ENCODE measurements around the gene ENAM.

Gene ENAM, protein sequence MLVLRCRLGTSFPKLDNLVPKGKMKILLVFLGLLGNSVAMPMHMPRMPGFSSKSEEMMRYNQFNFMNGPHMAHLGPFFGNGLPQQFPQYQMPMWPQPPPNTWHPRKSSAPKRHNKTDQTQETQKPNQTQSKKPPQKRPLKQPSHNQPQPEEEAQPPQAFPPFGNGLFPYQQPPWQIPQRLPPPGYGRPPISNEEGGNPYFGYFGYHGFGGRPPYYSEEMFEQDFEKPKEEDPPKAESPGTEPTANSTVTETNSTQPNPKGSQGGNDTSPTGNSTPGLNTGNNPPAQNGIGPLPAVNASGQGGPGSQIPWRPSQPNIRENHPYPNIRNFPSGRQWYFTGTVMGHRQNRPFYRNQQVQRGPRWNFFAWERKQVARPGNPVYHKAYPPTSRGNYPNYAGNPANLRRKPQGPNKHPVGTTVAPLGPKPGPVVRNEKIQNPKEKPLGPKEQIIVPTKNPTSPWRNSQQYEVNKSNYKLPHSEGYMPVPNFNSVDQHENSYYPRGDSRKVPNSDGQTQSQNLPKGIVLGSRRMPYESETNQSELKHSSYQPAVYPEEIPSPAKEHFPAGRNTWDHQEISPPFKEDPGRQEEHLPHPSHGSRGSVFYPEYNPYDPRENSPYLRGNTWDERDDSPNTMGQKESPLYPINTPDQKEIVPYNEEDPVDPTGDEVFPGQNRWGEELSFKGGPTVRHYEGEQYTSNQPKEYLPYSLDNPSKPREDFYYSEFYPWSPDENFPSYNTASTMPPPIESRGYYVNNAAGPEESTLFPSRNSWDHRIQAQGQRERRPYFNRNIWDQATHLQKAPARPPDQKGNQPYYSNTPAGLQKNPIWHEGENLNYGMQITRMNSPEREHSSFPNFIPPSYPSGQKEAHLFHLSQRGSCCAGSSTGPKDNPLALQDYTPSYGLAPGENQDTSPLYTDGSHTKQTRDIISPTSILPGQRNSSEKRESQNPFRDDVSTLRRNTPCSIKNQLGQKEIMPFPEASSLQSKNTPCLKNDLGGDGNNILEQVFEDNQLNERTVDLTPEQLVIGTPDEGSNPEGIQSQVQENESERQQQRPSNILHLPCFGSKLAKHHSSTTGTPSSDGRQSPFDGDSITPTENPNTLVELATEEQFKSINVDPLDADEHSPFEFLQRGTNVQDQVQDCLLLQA

DNA sequence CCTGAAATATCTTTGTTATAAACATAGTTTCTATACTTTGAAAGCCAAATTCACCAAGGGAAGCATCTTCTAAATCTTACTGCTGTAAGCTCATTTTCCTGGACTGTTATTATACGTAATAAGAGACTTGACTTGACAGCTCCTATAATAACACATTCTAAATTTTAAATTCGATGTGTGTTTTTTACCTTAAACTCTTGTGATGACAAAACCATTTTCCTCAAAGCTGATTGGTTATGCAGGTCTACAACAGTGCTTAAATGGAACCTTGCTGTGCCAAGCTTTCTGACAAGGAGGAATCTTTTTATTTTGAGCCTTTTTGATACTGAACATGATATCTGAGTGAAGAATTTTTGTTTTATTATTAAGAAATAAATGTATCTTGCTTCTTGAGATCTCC is at the start of gene ENAM:
Gene ENAM (plus strand): TSS at position 301 of the 400 bp plus-strand sequence. CDS start 757 bp downstream, outside the sequence.
- DNase-seq: no peak

DNA sequence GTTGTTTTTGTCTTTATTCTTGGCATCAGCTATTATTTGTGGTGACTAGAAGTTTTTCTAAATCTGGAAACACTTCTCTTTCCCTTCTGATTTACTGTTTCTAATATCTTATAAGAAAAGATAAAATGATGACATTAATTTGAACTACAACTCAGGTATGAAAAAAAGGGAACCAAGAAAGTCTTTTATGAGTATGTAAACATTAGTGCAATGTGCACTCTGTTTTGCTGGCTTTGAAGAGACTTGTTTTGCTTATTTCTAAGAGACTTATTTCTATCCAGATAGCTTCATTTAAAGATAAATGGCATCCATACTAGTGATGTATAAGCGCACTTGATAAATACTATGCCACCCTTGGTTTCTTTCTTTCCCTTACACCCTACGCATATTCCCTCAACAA is 46.6 kb upstream of the ENAM start:
- no peak for DNase-seq

DNA sequence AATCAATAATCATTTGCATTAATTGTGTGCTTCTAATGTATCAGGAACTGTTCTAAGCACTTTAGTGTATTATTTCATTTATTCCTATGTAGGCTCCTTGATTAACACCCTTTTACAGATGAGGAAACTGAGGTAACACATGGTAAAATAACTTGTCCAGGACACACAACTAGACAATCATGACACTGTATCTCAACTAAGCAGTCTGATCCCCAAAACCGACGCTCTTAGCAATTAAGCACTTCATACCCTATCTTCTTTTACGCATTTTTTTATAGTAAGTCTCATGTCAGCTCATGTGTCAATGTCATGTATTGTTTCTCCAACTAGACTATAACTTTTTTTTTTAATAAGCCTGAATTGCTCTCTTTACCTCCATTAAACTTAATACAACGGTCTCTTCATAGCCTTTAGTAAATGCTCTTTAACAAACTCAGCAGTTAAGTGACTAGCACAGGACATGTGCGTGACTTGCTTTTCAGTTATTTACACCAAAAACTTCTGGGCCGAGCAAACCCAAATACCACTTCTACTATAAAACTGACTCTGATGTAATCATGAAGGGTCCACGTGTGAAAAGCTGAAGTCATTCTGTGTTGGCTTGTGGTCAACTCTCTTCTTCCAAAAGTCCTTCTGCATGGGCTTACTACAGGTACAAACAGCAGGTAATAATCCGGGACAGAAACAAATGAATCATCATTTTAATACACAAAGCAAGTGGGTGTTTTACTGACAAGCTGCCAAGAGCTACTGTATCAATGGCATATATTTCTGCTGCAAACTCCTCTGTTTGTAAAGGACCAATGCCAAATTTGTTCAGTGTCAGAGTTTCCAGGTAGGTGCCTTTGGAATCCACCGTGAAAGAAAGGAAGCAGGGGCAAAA is 44.4 kb upstream of the ENAM start:
- DNase-seq: no peak

DNA sequence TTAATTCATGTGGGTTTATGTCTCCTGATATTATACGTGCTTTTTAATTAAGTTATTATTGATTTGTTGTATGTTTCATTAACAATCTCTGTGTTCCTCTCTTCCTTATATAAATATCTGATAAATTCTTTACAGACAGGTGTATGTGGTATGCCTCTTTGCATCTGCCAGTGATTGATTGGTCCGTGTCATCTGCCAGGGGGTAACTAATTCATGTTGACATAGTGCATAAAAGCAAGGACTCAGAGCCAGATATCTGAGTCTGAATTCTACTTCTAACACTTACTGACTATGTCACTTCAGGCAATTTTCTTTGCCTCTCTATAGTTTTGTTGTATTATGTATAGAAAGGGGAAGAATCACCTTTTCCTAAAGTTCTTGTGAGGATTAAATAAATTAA is 41.7 kb upstream of the ENAM start:
- no peak for DNase-seq

DNA sequence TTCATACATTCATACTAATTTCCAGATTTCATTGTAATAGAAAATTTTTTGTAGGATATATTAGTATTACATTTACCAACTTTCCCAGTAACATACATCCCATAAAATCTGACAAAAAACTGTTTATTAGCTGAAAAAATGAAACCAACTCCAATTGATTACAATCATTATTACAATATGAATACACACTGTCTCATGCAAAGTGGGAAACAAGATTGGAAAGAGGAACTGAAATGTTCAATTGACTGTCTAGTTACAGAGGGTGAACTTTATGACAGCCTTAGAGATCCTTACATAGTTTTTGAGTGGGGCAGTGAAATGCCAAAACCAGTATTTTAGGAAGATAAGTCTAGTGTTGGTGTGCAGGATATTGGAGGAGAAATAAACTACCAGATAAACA is 38.8 kb upstream of the ENAM start:
- no peak for DNase-seq

DNA sequence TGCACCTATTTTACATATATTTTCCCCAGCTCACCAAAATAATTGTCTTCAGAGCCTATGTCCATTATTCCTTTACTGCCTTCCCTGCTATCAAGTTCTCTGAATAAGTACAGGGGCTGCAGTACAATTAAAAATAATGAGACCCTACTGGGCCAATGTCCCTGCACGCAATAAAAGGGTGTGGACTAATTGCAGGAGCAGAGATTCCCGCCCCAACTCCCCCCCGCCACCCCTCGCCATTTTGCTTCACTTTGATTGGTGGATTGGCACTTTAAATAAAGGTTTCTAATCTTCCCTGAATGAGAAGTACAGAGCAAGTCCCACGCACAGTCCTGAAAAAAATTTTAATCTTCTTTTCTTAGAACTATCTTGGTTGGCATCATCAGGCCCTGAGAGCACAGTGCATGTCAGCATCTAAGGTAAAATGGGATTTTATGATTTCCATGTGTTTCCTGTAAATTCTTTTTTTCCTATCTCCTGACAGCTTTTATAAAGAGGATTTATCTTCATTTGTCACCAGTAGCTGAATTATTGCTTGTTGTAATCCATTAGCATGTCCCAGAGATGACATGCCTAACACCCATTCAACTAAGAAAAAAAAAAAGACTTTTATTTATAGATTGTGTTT is 36.5 kb upstream of the ENAM start, which contains the start of gene AMBN:
Gene AMBN (plus strand): TSS at position 302 of the 628 bp plus-strand sequence. CDS start 103 bp downstream, at position 405.
- DNase-seq: no peak

DNA sequence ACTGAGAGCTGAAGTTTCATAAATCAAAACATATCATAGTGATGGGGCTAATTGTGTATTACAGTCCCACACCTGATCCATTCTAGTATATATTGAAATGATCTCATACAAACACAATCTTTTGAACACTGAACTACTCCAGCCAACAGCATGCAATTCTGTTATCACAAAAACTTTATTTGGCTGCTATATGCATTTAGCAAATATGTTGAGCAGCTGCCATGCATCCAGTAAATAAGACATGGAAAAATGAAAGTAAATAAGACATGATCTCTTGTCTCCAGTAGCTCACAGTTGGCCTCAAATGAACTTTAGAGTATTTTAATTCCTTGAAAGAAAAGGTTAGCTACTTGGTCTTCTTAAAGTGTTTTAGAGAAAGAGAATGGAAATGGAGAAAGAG is 34.3 kb upstream of the ENAM start:
- no peak for DNase-seq

DNA sequence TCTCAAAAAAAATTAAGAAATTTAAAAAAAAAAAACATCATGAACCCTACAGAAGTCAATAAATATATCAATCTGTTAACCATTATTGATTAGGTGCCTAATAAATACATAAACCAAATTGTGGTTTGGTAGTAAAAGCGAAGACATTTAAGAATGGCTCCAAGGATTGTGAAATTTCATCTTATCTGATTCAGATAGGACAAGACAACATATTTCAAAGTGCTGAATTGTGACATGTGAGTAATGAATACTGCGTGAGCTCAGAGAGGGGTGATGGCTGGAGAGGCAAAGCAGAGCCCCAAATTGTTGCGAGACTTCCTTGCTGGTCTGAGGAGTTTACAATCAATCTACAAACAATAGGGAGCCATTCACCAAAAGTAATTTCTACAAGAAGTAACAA is 28.2 kb upstream of the ENAM start:
- no peak for DNase-seq

DNA sequence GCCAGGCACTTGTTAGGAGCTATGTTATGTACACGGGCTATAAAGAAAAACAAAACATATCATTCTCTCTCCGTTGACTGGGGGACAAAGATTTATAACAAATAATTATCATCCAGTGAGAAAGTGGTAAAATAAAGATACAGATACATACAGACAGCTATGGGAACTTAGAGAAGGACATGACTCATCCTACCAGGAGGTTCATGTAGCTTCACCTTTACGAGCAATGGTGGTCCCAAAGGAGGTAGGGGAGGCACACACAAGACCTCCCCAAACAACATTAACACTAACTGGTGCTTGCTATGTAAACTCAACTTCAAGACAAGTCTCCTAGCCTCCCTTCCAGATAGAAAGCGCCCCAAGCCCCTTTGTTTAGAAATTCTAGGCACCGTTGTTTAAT is 27.6 kb upstream of the ENAM start:
- DNase-seq: no peak

DNA sequence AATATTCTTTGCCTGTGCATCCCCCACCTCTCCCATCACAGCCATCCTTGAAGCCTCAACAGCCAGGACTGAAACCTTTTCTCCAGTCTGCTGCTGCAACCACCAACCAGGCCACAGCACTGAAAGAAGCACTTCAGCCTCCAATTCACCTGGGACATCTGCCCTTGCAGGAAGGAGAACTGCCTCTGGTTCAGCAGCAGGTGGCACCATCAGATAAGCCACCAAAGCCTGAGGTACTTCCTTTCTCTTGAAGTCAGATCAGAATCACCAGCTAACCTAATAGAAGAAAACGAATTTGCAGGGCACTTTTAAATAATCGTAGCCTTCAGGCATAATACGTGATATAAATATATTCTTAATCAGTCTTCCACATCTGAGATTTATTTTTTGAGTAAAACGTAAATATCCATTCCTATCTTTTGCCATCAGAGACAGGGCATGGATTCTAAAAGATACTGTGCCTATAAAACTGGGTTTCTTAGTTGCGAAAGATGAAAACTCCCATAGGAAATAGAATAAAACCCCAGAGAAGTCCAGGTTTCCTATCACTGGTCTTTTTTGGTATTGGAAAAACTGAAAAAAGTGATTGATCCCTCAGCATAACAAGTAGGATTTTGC is 27.0 kb upstream of the ENAM start:
- DNase-seq: peak in 1 of 2 experiments; percentile 32

DNA sequence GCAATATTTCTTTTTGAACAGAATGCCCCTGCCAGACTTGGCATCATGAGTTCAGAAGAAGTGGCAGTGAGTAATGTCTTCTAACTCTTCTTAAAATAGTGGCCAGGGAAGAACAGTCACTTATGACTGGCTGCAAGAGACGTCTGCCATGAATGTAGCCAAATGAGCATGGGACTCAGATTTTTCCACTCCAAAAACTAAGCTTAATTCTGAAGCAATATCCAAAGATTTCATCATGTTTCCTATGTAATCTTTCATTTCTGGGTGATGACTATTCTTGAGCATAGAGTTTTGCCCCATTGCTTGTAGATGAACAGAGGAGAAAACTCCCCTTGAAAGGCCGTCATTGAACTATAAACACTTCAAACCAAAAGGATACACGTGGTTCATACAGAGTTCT is 24.7 kb upstream of the ENAM start:
- no peak for DNase-seq

DNA sequence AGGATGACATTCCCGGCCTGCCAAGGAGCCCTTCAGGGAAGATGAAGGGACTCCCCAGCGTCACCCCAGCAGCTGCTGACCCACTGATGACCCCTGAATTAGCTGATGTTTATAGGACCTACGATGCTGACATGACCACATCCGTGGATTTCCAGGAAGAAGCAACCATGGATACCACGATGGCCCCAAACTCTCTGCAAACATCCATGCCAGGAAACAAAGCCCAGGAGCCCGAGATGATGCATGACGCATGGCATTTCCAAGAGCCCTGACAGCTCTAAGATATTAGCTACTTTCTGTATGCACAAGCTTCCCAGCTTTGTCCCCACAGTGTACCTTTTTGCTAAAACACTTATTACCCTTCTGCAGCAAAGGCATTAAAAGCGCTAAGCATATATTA is 22.1 kb upstream of the ENAM start:
- DNase-seq: no peak

DNA sequence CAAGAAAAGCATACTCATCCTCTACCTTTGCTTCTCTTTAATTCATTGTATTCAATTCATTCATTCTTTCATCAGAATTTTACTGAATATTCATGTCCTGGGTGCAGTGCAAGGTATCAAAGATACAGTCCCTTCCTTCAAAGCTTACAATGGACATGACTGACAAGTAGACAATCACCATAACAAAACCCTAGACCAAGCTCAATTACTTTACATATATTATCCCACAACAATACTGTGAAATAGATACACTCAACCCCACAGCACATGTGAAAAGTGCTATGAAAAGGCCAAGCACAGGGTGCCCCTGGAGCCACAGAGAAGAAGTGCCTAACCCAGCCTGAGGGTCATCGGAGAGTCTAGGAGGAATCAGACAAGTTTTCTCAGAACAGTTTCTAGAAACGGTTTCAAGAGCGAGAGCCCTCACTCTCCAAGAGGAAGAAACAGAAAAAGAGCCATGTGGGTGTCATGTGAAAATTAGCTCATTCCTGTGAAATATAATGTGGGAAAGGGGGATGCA is 21.1 kb upstream of the ENAM start:
- no peak for DNase-seq

DNA sequence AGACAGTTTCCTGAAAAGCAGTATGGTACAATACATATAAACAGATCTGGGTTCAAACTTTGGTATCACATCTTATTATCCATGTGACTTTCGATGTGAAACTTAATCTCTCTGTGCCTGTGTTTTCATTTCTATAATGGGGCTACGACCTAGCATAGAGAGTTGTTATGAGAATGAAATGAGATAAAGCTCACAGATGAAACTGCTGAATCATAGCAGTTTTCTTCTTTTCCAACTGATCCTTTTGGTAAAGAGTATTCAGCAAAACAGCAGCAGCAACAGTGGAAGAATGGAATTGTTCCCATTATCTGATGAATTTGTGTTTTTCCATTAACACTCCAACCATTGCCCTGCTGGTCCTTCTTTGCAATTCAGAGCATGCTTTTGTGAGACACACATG is 20.2 kb upstream of the ENAM start:
- DNase-seq: no peak

DNA sequence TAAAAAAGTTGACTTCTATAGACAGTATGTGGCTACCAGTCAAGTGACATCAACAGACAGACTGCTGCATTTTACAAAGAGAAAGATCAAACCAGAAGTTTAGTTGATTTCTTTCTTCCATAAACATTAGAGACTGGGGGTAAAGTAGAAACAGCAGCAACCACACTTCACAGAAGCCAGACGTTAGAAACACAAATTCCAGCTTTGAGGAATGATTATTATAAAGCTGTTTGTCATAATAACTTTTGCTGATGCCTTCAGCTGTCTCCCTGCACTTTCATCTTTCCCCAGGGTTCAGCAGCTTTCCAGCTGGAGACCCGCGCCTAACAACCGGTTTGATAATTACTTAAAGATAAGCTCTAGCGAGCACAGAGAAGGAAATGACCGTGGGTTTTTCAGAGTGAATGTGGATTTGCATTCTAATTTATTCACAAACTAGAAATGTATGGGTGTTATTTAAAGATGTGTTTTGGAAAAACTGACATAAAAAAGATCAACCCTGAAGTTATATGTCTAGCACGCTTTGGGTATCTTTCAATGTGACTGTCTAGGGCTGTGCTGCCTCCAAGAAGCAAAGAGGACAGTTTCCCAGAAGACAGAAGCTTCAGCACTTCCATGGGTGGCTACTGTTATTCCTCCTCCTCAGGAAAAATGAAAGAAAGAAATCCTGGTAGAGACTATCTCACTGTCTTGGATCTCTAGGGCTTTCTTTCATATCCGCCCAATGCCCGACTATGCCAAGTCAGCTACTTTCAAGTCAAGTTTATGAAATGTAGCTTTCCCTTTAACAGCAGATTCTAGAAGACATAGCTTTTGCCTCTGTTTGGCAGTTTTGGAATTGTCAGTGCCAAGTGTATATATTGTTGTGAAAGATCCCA is 15.0 kb upstream of the ENAM start:
- no peak for DNase-seq

DNA sequence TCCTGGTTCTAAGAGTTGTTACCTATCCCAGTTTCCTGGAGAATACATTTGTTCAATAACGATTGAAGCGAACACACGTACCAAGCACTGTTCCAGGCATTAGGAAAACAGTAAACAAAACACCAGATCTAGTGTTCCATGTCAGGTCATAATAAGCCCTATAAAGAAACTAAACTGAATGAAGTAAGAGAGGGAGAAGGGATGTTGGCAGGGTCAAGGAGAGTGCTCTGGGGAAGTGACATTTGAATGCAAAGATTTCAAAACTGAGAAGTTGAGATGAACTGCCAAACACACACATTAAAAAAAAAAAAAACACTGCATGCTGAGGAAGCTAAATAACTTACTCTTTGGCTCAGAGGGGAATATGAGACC is 14.4 kb upstream of the ENAM start:
- DNase-seq: no peak

DNA sequence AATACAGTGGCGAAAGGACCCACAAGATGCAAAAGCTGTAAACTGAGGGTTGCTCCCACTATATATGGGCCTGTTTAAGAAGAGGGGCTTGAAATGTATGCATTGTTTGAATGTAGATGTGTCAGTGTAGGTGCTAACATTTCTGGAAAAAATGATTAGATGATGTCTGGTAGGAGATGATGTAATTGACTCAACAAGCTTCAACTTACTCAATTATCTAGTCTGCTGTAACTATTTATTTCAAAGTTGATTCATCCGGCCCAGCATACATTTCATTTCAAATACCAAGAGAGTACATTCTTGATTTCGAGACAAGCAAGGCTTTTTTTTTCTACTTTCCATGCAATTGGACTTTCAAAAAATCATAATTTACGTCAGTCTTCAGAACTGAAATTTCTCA is 9.3 kb upstream of the ENAM start:
- DNase-seq: no peak

DNA sequence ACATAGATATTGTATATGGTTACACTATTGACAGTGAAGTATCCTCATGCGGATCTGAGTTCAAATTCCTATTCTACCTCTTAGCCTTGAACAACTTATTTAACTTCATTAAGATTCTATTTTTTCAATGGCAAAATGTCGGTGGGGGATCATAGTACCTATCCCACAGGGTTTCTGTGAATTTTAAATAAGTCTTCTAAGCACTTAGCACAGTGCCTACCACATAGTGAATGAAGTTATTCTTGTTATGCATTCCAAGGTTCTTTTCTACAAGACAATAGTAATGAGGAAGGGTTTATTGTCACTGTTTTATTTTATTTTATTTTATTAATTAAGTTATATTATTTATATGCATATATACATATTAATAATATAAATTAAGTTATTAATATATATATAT is 8.8 kb upstream of the ENAM start:
- no peak for DNase-seq

DNA sequence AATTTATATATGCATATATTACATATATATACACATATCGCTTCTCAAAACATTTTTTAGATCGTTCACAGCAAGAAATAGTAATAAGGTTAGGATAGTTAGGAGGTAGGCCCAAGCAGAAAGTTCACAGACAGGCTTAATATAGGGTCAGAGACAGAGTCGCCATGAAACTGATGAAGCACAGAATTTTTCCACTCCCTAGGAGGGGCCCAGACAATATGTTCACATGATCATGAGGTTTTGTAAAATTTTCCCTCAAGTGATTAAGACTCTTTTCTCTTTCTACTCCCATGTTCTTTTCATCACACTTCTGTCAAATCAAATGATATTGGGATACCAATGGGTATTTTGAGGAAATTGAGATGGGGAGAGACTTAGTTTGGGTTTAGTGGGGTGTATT is 5.2 kb upstream of the ENAM start:
- DNase-seq: no peak

DNA sequence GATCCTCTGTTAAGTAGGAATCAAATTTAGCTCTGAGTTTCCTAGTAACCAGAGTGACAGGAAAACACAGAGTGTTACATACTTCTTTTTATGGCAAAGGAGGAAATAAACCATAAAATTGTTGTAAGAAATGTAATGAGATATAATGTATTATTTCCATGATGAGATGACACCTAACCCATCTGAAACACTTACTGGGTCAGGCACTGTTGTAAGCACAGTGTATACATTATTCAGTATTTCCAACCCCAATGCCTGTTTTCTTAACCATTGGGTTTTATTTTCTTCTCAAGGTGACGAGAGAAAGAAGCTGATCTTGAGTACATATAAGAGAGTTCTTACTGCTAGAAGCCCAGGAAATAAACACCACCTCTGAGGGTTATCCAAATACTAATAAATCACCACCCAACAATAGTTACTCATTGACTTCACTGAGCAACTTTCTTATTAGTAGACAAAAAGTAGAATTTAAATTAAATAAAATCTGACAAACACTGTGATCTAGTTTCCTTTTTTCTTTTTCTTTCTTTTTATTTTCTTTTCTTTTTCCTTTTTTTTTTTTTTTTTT is 4.2 kb upstream of the ENAM start:
- DNase-seq: no peak

Data from NCI-H446 (cell line).